SH-SY5Y (cell line): ENCODE results near the gene TMUB2.

ENCODE experiments used
- GATA2 ChIP-seq: IDR thresholded peaks from 2 replicates; pipeline ENCODE4 v1.6.1; 2011; ENCODE audit warnings: mild to moderate bottlenecking, low read depth, low read length
- GATA3 ChIP-seq: IDR thresholded peaks from 2 replicates; pipeline ENCODE4 v1.6.1; 2011; ENCODE audit warnings: low read depth, mild to moderate bottlenecking, low read length, moderate library complexity

GRCh38 chr17:44191369-44191768, 4.6 kb downstream of the TMUB2 start:
- TF ChIP-seq GATA2, result no peak
- no peak for TF ChIP-seq GATA3
